ENCODE measurements around the gene DDIT4L.

DNA sequence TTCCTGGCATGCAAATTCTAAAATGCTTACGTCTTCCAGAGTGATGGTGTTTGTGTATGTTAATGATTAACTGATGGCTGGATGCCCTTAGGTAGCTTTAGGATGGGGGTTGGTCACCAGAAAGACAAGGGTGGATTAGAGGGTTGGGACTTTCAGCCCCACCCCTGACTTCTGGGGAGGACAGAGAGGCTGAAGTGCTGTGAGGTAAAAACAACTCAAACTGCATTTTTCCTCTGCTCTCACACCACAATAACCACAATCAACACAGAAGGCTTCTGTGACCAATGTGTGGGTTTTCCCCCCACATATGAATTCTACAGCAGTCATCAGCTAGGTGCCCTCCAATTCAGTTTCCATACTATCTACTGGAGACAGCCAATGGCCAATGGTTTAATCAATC lies 18.7 kb upstream of the DDIT4L start:
- no peak for TF ChIP-seq POLR2A (IDR thresholded peaks at IDR 0.05; ENCODE audit: low read depth, low read length)
- TF ChIP-seq TAF1 (IDR thresholded peaks at IDR 0.05; ENCODE audit: borderline replicate concordance, low read depth, low read length), result no peak
- TF ChIP-seq POLR2AphosphoS5 (IDR thresholded peaks at IDR 0.05; ENCODE audit: low read depth, low read length), result no peak
